HG03139 (cell line): ENCODE data around the gene UNC13A.

ENCODE experiments used
- ATAC-seq: cut with Tn5 transposase; IDR thresholded peaks from one replicate; pipeline ENCODE4 v1.9.1; 2021; ENCODE audit not compliant: unreplicated experiment

The UNC13A gene

GRCh38 chr19:17673937-17674799, 14.0 kb downstream of the UNC13A start:
- ATAC-seq: no peak

- ATAC-seq: no peak
These were observed 16.2 kb downstream of the UNC13A start for GRCh38 chr19:17671906-17672305.

GRCh38 chr19:17669419-17669818, 18.7 kb downstream of the UNC13A start:
- ATAC-seq: no peak

- ATAC-seq: no peak
These were observed 23.1 kb downstream of the UNC13A start for GRCh38 chr19:17665058-17665457.

- ATAC-seq: no peak
These were observed 28.2 kb downstream of the UNC13A start for GRCh38 chr19:17659996-17660395.

GRCh38 chr19:17658666-17659065, 29.5 kb downstream of the UNC13A start:
- no peak for ATAC-seq

GRCh38 chr19:17658240-17658639, 29.9 kb downstream of the UNC13A start:
- no peak for ATAC-seq

GRCh38 chr19:17656970-17657369, 31.2 kb downstream of the UNC13A start:
- ATAC-seq: no peak

- no peak for ATAC-seq
These were observed 32.2 kb downstream of the UNC13A start for GRCh38 chr19:17655751-17656472.

- no peak for ATAC-seq
These were observed 33.2 kb downstream of the UNC13A start for GRCh38 chr19:17654993-17655392.

GRCh38 chr19:17652627-17653026, 35.5 kb downstream of the UNC13A start:
- ATAC-seq: no peak

- ATAC-seq: no peak
These were observed 39.4 kb downstream of the UNC13A start for GRCh38 chr19:17648786-17649185.

- no peak for ATAC-seq
These were observed 40.0 kb downstream of the UNC13A start for GRCh38 chr19:17648097-17648660.

GRCh38 chr19:17647071-17648020, 40.8 kb downstream of the UNC13A start:
- no peak for ATAC-seq

GRCh38 chr19:17646441-17646840, 41.7 kb downstream of the UNC13A start:
- no peak for ATAC-seq

- ATAC-seq: no peak
These were observed 42.7 kb downstream of the UNC13A start for GRCh38 chr19:17645339-17645963.

GRCh38 chr19:17642656-17643055, 45.5 kb downstream of the UNC13A start:
- no peak for ATAC-seq

GRCh38 chr19:17641846-17642245, 46.3 kb downstream of the UNC13A start:
- ATAC-seq: no peak

GRCh38 chr19:17641181-17641580, 47.0 kb downstream of the UNC13A start:
- no peak for ATAC-seq

- no peak for ATAC-seq
These were observed 54.5 kb downstream of the UNC13A start for GRCh38 chr19:17633700-17634099.
